ENCODE results near the gene LTB. TPM values are rescaled to one million over a fixed set of nuclear protein-coding genes. Genes with fewer than 3 reads are reported as not detected.

LTB gene
- total and polyA plus RNA-seq, 2 of the 13 experiments (the other 11 are each of a cell fraction or from before 2014, with no cell fraction given) = 0.09 to 0.22 TPM

- TF ChIP-seq, protein P1, sequence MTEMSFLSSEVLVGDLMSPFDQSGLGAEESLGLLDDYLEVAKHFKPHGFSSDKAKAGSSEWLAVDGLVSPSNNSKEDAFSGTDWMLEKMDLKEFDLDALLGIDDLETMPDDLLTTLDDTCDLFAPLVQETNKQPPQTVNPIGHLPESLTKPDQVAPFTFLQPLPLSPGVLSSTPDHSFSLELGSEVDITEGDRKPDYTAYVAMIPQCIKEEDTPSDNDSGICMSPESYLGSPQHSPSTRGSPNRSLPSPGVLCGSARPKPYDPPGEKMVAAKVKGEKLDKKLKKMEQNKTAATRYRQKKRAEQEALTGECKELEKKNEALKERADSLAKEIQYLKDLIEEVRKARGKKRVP (CRISPR knock-in tag; IDR thresholded peaks at IDR 0.05) = 0 out of 4 replicates have a peak, but pooled peaks of 1 of the 2 experiments have one; percentile 14
- TF ChIP-seq UBTF (CRISPR knock-in tag; IDR thresholded peaks at IDR 0.05) (no peak), NCOA2 (CRISPR knock-in tag; IDR thresholded peaks at IDR 0.05) (no peak), NPAS2 (CRISPR knock-in tag; IDR thresholded peaks at IDR 0.05; ENCODE audit: borderline replicate concordance) (peak; percentile 93; the same call in 1 of the 2 replicates), CEBPG (CRISPR knock-in tag; IDR thresholded peaks at IDR 0.05) (peak; percentile 53)
These were observed 41.1 kb downstream of the LTB start (continued) for GRCh38 chr6:31541059-31541657.

DNA sequence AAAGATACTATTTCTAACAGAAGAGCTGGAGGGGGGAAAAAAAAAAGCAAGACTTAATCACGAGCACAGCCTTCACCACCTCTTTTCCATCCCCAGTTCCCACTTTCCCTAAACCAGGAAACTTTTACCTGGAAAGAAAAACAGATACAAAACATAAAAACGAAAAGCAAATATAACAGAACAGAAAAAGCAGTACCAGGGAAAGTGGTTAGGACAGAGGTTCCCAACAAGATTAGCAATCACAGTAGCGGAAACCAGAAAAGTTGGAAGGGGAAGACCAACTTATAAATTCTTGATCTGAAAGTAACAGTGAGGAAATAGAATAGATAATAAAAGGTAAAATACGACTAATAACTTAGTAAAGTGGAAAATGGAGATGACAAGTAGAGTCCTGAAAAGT is 41.6 kb downstream of the LTB start:
- intact Hi-C loops (cut with micrococcal nuclease; ENCODE audit: unreplicated experiment) (loop anchor here (10.0 kb wide), 1 partner anchor 114 kb away; the partner anchor contains the start of genes APOM and BAG6), in situ Hi-C loops (cut with HindIII; ENCODE audit: extremely low pct_ligation_motif_present, low pct_unique_long_range_greater_than_20kb) (no loop called here)
- no peak for DNase-seq (ENCODE audit: low spot score)
- H4K20me1 ChIP-seq (ENCODE audit: insufficient read depth, low read length) = peaks cover 53% of the 10 kb centered on the region
- ChIA-PET CTCF (ENCODE audit: low intra/inter-chr PET ratio, low total read pairs) (no interaction called here), POLR2A (interaction anchor here (0.7 to 6.9 kb wide), 16 partner anchors 10 to 627 kb away, joined by 3 to 123 read pairs (median 8); partner anchors contain the start of genes APOM, BAG6, C6orf47 and HSPA1A)
- no peak for FAIRE-seq
- H3K4me1 ChIP-seq (ENCODE audit: insufficient read depth, low read length) = peaks cover 61% of the 10 kb centered on the region
- no peak for ATAC-seq
- H3K9me3 ChIP-seq (ENCODE audit: low read length) = no peaks in the 10 kb centered on the region
- peak overlapping the region; percentile 96 for H3K9ac ChIP-seq (ENCODE audit: insufficient read depth, low read depth, low read length)
- H3K4me2 ChIP-seq (ENCODE audit: low read depth, low read length) = peak overlapping the region; percentile 99
- H3K27ac ChIP-seq (ENCODE audit: extremely low read length, insufficient read depth, low read length) = peak overlapping the region; percentile 95
- no TSS peak for BruUV-seq (replicated peaks)
- no peak overlapping the region for H2AFZ ChIP-seq (ENCODE audit: low read length)
- H3K36me3 ChIP-seq (replicated peaks in 1 of 2; ENCODE audit: control insufficient read depth in 1 of 2, insufficient read depth in 2 of 2, low read length in 2 of 2) = peaks cover 21 to 47% of the 10 kb centered on the region in 2 experiments
- H3K4me3 ChIP-seq (replicated peaks in 1 of 3; ENCODE audit: insufficient read depth in 1 of 3, low read depth in 2 of 3, low read length in 3 of 3) = peak overlapping the region; percentile 66 to 99 (median 83)
- H3K27me3 ChIP-seq (ENCODE audit: control insufficient read depth in 1 of 2, insufficient read depth in 2 of 2, low read length in 2 of 2) = no peaks in the 10 kb centered on the region; a peak in 2 of 5 replicates
- WGBS (ENCODE audit: low lambda C conversion rate) = 20% methylated on average over 4 of the region's 4 CpGs
- peaks cover 68% of the 10 kb centered on the region for H3K79me2 ChIP-seq (ENCODE audit: insufficient read depth, low read length)
- TF ChIP-seq DRAP1 (CRISPR knock-in tag; IDR thresholded peaks at IDR 0.05) (0 out of 2 replicates have a peak, but pooled peaks have one; percentile 10), SAP130 (CRISPR knock-in tag; IDR thresholded peaks at IDR 0.05; ENCODE audit: low read depth) (no peak), ZBTB7B (CRISPR knock-in tag; IDR thresholded peaks at IDR 0.05) (no peak), SAFB2 (CRISPR knock-in tag; IDR thresholded peaks at IDR 0.05; ENCODE audit: borderline replicate concordance, low read depth) (no peak), MYC (CRISPR knock-in tag; IDR thresholded peaks at IDR 0.05; ENCODE audit: borderline replicate concordance) (no peak), PCBP2 (optimal IDR thresholded peaks at IDR 0.05; ENCODE audit: low read depth, low read length, poor library complexity, severe bottlenecking) (no peak), ARNTL (CRISPR knock-in tag; IDR thresholded peaks at IDR 0.05) (0 out of 2 replicates have a peak, but pooled peaks have one; percentile 36), ZNF256 (CRISPR knock-in tag; conservative IDR thresholded peaks at IDR 0.05) (no peak), MTF2 (CRISPR knock-in tag; IDR thresholded peaks at IDR 0.05; ENCODE audit: borderline replicate concordance) (0 out of 2 replicates have a peak, but pooled peaks have one; percentile 3), CHD4 (IDR thresholded peaks at IDR 0.05; ENCODE audit: borderline replicate concordance, low read length) (no peak), LCORL (IDR thresholded peaks at IDR 0.05) (no peak), LCORL (CRISPR knock-in tag; IDR thresholded peaks at IDR 0.05) (0 out of 2 replicates have a peak, but pooled peaks have one; percentile 11)
- TF ChIP-seq, protein P2, sequence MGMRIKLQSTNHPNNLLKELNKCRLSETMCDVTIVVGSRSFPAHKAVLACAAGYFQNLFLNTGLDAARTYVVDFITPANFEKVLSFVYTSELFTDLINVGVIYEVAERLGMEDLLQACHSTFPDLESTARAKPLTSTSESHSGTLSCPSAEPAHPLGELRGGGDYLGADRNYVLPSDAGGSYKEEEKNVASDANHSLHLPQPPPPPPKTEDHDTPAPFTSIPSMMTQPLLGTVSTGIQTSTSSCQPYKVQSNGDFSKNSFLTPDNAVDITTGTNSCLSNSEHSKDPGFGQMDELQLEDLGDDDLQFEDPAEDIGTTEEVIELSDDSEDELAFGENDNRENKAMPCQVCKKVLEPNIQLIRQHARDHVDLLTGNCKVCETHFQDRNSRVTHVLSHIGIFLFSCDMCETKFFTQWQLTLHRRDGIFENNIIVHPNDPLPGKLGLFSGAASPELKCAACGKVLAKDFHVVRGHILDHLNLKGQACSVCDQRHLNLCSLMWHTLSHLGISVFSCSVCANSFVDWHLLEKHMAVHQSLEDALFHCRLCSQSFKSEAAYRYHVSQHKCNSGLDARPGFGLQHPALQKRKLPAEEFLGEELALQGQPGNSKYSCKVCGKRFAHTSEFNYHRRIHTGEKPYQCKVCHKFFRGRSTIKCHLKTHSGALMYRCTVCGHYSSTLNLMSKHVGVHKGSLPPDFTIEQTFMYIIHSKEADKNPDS (CRISPR knock-in tag; IDR thresholded peaks at IDR 0.05) = 0 out of 2 replicates have a peak, but pooled peaks have one; percentile 36
